Fibroblast of skin of right quadriceps (primary cell): Measurements from ENCODE around the gene HSPG2.
"Not testable (repeated sequence)": the region's sequence is repeated elsewhere in the genome, so short reads cannot be mapped to it uniquely, and the experiment has no call there.

Source experiments
- DNase-seq: peaks from one replicate; pipeline ENCODE4 v3.0.0-alpha.2; 2013

Gene HSPG2

GRCh38 chr1:21931171-21932093, 5.7 kb downstream of the HSPG2 start:
- peak; percentile 88 for DNase-seq

GRCh38 chr1:21930629-21931170, 6.4 kb downstream of the HSPG2 start:
- no peak for DNase-seq

- DNase-seq: no peak
These were observed 7.0 kb downstream of the HSPG2 start for GRCh38 chr1:21930080-21930571.

- DNase-seq: no peak
These were observed 9.4 kb downstream of the HSPG2 start for GRCh38 chr1:21927533-21928237.

GRCh38 chr1:21926814-21927532, 10.1 kb downstream of the HSPG2 start:
- DNase-seq: peak; percentile 86

GRCh38 chr1:21926065-21926464, 11.0 kb downstream of the HSPG2 start:
- no peak for DNase-seq

- DNase-seq: no peak
These were observed 11.7 kb downstream of the HSPG2 start for GRCh38 chr1:21925334-21925940.

- peak; percentile 44 for DNase-seq
These were observed 12.6 kb downstream of the HSPG2 start for GRCh38 chr1:21924503-21925005.

- no peak for DNase-seq
These were observed 14.8 kb downstream of the HSPG2 start for GRCh38 chr1:21922090-21923013.

- DNase-seq: no peak
These were observed 15.8 kb downstream of the HSPG2 start for GRCh38 chr1:21921100-21921875.

- peak; percentile 75 for DNase-seq
These were observed 17.6 kb downstream of the HSPG2 start for GRCh38 chr1:21919520-21919919.

- not testable (repeated sequence) for DNase-seq
These were observed 19.9 kb downstream of the HSPG2 start for GRCh38 chr1:21917239-21917631.

- no peak for DNase-seq
These were observed 20.5 kb downstream of the HSPG2 start for GRCh38 chr1:21916447-21917238.

GRCh38 chr1:21914880-21915640, 22.1 kb downstream of the HSPG2 start:
- DNase-seq: no peak

- DNase-seq: no peak
These were observed 22.7 kb downstream of the HSPG2 start for GRCh38 chr1:21914450-21914849.

GRCh38 chr1:21913763-21914162, 23.3 kb downstream of the HSPG2 start:
- DNase-seq: no peak

GRCh38 chr1:21913258-21913657, 23.9 kb downstream of the HSPG2 start:
- DNase-seq: no peak

- no peak for DNase-seq
These were observed 24.9 kb downstream of the HSPG2 start for GRCh38 chr1:21912038-21912758.
